ENCODE results near the gene CCDC40. TPM values are rescaled to one million over a fixed set of nuclear protein-coding genes. Genes with fewer than 3 reads are reported as not detected.

CCDC40 gene
- total and polyA plus RNA-seq, 2 of the 13 experiments (the other 11 are each of a cell fraction or from before 2014, with no cell fraction given): 4.1 to 5.5 TPM

DNA sequence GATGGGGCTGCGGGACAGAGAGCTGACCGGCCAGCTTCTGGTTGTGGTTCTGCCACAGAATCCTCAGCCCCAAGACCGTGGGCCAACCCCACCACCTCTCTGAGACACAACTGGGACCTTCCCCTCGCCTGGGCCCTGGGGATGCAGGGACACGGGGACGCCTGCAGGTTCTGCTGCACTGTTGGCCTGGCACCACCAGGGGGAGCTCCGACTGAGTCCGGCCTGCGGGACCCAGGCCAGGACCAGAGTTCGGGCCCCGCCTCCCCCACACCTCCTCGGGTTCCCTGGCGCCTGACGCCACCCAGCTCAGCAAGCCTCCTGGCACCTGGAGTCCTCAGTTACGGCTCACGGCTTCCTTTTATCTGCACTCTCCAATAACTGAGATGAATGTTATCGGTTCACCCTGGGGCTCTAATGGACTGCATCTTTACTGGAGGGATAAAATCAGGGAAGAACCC is 28.0 kb upstream of the CCDC40 start (continued):
- TF ChIP-seq, protein P1, sequence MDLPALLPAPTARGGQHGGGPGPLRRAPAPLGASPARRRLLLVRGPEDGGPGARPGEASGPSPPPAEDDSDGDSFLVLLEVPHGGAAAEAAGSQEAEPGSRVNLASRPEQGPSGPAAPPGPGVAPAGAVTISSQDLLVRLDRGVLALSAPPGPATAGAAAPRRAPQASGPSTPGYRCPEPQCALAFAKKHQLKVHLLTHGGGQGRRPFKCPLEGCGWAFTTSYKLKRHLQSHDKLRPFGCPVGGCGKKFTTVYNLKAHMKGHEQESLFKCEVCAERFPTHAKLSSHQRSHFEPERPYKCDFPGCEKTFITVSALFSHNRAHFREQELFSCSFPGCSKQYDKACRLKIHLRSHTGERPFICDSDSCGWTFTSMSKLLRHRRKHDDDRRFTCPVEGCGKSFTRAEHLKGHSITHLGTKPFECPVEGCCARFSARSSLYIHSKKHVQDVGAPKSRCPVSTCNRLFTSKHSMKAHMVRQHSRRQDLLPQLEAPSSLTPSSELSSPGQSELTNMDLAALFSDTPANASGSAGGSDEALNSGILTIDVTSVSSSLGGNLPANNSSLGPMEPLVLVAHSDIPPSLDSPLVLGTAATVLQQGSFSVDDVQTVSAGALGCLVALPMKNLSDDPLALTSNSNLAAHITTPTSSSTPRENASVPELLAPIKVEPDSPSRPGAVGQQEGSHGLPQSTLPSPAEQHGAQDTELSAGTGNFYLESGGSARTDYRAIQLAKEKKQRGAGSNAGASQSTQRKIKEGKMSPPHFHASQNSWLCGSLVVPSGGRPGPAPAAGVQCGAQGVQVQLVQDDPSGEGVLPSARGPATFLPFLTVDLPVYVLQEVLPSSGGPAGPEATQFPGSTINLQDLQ (CRISPR knock-in tag; IDR thresholded peaks at IDR 0.05): 0 out of 2 replicates have a peak, but pooled peaks have one; percentile 42
- TF ChIP-seq, protein P2, sequence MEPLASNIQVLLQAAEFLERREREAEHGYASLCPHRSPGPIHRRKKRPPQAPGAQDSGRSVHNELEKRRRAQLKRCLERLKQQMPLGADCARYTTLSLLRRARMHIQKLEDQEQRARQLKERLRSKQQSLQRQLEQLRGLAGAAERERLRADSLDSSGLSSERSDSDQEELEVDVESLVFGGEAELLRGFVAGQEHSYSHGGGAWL (CRISPR knock-in tag; IDR thresholded peaks at IDR 0.05): 0 out of 2 replicates have a peak, but pooled peaks have one; percentile 42
- TF ChIP-seq NCOA2 (CRISPR knock-in tag; IDR thresholded peaks at IDR 0.05) (0 out of 2 replicates have a peak, but pooled peaks have one; percentile 27), ZNF30 (CRISPR knock-in tag; IDR thresholded peaks at IDR 0.05) (no peak), ZNF749 (CRISPR knock-in tag; IDR thresholded peaks at IDR 0.05; ENCODE audit: borderline replicate concordance) (no peak), ZBTB42 (CRISPR knock-in tag; IDR thresholded peaks at IDR 0.05) (no peak), RELA (CRISPR knock-in tag; IDR thresholded peaks at IDR 0.05) (no peak), DRAP1 (CRISPR knock-in tag; IDR thresholded peaks at IDR 0.05) (peak; percentile 46; the same call in 1 of the 2 replicates), SP140L (CRISPR knock-in tag; IDR thresholded peaks at IDR 0.05; ENCODE audit: borderline replicate concordance) (0 out of 2 replicates have a peak, but pooled peaks have one; percentile 60), AHDC1 (CRISPR knock-in tag; IDR thresholded peaks at IDR 0.05; ENCODE audit: borderline replicate concordance) (no peak)
- TF ChIP-seq, protein P3, sequence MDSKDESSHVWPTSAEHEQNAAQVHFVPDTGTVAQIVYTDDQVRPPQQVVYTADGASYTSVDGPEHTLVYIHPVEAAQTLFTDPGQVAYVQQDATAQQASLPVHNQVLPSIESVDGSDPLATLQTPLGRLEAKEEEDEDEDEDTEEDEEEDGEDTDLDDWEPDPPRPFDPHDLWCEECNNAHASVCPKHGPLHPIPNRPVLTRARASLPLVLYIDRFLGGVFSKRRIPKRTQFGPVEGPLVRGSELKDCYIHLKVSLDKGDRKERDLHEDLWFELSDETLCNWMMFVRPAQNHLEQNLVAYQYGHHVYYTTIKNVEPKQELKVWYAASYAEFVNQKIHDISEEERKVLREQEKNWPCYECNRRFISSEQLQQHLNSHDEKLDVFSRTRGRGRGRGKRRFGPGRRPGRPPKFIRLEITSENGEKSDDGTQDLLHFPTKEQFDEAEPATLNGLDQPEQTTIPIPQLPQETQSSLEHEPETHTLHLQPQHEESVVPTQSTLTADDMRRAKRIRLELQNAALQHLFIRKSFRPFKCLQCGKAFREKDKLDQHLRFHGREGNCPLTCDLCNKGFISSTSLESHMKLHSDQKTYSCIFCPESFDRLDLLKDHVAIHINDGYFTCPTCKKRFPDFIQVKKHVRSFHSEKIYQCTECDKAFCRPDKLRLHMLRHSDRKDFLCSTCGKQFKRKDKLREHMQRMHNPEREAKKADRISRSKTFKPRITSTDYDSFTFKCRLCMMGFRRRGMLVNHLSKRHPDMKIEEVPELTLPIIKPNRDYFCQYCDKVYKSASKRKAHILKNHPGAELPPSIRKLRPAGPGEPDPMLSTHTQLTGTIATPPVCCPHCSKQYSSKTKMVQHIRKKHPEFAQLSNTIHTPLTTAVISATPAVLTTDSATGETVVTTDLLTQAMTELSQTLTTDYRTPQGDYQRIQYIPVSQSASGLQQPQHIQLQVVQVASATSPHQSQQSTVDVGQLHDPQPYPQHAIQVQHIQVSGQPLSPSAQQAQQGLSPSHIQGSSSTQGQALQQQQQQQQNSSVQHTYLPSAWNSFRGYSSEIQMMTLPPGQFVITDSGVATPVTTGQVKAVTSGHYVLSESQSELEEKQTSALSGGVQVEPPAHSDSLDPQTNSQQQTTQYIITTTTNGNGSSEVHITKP (CRISPR knock-in tag; IDR thresholded peaks at IDR 0.05; ENCODE audit: low read depth): peak; percentile 27; the same call in 1 of the 2 replicates
- TF ChIP-seq, protein P4, sequence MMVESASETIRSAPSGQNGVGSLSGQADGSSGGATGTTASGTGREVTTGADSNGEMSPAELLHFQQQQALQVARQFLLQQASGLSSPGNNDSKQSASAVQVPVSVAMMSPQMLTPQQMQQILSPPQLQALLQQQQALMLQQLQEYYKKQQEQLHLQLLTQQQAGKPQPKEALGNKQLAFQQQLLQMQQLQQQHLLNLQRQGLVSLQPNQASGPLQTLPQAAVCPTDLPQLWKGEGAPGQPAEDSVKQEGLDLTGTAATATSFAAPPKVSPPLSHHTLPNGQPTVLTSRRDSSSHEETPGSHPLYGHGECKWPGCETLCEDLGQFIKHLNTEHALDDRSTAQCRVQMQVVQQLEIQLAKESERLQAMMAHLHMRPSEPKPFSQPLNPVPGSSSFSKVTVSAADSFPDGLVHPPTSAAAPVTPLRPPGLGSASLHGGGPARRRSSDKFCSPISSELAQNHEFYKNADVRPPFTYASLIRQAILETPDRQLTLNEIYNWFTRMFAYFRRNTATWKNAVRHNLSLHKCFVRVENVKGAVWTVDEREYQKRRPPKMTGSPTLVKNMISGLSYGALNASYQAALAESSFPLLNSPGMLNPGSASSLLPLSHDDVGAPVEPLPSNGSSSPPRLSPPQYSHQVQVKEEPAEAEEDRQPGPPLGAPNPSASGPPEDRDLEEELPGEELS (CRISPR knock-in tag; IDR thresholded peaks at IDR 0.05): peak; percentile 43; the same call in 1 of the 2 replicates
